Activated CD4-positive, CD25-positive, alpha-beta regulatory T cell treated with anti-CD3 and anti-CD28 coated beads, Interleukin-2, amount 50 U/mL, for 24 hours (primary cell): ENCODE results near the gene LSM10.

Experiments
- ATAC-seq, 2 donors: fragments of 150-1000 bp; cut with Tn5 transposase; one replicate each; pipeline ENCODE4 v1.10.0; 2021; ENCODE audit warnings: mild to moderate bottlenecking in 1 of 2, moderate library complexity in 1 of 2

The LSM10 gene

DNA sequence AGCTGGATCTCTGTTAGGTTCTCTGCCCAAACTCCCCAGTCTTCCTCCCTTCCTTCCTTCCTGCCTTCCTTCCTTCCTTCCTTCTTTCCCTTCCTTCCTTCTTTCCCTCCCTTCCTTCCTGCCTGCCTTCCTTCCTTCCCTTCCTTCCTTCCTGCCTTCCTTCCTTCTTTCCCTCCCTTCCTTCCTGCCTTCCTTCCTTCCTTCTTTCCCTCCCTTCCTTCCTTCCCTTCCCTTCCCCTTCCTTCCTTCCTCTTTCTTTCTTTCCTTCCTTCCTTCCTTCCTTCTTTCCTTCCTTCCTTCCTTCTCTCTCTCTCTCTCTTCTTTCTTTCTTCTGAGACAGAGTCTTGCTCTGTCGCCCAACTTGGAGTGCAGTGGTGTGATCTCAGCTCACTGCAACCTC lies 8.7 kb upstream of the LSM10 start:
- no peak for ATAC-seq

DNA sequence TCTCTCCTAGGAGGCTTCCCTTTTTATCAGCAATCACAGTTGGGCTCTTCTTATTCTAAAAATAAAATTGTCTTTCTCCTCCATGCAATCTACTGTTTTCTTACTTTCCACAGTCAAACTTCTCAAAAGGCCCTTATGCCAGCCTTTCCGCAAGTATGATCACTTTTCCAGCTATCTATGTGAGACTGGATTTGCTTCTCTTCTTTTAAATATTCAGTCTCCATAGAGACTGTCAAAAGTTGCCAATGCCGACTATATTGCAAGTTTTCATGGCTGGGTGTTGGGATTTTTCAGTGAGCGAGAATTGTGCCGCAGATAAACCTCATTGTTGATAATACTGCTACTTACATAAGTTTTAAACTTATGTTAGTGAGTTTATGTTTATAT lies 4.8 kb upstream of the LSM10 start:
- no peak for ATAC-seq

DNA sequence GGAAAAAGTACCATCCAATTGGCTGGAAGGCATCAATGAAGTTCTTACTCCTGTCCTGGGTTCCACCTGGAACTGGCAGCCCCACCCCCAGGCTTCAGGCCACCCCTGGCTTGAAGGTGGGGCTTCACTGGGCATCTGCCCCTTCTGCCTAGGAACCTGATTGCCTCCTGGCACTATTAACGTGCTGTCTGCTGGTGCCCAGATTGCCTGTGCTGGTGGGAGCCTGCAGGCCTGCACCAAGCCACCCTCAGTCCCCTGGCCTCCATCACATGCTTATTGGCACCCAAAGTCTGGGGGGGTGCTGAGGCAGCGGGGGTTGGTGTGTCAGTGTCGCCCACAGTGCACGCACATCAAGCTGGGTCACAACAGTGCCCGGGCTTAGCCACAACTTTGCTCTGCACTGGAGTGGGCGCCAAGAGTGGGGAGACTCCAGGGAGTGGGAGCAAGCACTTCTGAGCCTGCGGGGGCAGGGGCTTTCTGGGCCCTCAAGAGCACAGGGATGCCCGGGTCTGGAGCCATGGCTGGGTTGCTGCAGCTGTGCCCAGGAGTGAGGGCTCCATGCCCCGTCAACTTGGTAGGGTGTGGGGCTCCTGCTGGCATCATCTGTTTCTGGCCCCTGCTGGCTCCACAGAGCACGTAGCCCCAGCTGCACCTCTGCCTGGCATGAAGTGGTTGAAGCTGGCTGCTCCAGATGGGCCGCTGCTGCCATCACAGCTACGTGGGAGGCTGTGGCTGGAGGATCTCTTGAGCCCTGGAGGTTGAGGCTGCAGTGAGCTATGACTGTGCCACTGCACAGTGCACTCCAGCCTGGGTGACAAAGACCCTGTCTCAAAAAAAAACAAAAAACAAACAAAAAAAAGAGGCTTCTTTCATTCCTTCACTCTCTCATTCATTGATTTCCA lies 4.1 kb upstream of the LSM10 start:
- no peak for ATAC-seq

DNA sequence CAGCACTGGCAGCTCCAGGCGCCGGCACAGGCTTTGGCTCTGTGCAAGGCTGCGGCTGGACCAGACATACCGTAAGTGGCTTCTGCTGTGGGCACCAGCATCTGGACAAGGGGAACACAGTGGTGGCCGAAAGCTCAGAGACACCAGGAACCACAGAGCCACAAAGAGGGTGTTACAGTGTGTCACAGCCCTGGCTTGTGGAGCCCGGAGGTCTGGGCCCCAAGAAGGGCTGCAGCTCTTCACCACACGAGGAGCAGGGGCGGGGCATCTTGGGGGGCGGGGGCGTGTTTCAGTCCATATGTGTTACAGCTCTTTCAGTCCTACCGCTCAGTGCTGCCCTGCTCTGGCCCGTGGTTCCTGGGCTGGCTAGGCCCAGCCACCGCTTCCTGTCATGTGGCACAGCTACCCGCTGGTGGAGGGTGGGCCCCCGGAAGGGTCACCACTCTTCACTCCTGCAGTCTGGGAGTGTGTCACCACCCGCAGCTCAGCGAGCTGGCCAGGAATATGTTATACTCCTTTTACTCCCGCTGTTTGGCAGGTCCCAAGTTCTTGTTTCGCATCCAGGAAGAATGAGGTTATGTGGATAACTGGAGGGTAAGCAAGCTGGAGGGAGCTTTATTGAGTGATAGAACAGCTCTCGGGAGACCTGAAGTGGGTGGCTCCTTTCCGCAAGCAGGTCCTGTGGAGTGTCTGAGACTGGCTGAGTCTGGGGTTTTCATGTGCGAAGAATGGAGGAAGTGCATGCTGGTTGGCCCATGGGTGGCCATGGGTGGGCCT lies 3.3 kb upstream of the LSM10 start:
- peak; percentile 6 to 18 for ATAC-seq

DNA sequence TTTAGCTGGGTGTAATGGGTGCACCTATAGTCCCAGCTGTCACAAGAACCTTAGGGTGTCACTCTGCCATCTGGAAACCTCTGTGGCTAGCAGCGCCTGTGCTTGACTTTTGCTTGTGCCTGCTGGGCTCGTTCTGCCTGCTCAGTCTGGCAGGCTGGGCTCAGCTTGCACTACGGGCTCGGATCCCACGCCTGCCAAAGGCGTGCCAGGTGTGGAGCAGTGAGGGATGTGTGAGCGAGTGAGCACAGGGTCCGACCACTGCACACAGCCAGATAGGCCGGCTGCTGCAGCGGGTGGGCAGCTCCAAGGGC lies 2.8 kb upstream of the LSM10 start:
- no peak for ATAC-seq

DNA sequence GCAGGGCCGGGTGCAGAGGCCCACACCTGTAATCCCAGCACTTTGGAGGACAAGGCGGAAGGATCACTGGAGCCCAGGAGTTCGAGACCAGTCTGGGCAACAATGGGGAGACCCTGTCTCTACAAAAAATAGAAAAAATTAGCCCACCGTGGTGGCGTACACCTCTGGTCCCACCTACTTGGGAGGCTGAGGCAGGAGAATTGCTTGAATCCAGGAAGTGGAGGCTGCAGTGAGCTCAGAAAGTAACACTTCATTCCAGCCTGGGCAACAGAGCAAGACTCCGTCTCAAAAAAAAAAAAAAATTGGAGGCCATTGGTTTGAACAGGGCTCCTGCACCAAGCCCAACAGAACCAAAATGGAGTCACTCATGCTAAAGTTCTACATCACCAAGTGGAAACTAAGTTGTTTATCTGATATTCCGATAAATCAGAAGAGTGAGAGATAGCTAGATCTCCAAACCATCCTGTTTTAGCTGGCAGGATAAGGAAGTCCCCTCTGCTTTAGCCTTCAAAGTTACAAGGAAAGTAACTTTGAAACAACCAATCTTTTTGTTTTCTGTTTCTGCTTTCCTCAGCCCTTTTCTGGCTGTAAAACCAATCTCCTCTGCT lies 766 bp upstream of the LSM10 start:
- no peak for ATAC-seq

DNA sequence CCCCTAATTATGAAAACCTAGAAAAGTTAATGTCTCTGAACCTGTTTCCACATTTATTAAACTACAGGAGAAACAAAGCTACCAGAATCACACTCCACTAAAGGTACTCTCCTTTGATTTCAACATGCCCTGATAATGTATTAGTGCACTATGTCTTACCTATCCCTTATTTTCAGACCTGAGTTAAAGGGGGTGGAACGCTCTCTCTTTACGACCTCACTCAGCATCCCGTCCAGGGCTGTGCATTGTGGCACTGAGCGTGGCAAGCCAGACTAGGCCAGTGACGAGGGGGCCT lies 678 bp downstream of the LSM10 start:
- ATAC-seq = peak; percentile 53 to 59

DNA sequence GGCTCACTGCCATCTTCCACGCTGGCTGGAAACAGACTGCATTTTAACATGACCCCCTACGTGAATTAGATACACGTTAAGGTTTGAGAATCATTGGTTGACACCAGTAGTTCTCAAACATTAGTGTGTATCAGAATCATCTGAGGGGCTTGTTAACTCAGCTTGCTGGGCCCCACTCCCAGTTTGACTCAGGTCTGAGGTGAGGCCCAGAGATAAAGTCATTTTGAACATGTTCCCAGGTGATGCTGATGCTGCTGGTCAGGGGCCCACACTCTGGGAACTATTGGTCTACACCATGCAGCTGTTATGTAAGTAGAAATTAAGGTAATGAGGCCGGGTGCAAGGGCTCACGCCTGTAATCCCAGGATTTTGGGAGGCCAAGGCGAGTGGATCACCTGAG lies 1.3 kb downstream of the LSM10 start:
- peak in 1 of 2 donors; percentile 22 for ATAC-seq

DNA sequence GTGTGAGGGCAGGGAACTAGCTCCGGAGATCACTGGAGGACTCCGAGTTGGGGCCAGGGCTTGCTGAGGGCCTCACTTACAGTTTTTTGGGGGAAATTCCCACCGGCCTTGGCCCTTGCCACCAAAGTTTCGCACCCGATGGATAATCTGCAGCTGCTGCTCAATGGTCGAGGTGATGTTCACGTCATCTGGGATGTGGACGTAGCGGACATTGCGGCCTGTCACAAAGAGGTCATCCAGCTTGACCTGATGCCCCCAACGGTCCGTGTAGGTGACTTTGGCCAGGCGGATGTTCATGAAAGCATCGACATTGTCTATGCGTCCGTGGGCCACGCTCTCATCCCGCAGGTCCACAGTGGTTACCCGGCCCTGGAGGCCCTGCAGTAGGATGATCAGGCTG lies 4.0 kb downstream of the LSM10 start:
- no peak for ATAC-seq

DNA sequence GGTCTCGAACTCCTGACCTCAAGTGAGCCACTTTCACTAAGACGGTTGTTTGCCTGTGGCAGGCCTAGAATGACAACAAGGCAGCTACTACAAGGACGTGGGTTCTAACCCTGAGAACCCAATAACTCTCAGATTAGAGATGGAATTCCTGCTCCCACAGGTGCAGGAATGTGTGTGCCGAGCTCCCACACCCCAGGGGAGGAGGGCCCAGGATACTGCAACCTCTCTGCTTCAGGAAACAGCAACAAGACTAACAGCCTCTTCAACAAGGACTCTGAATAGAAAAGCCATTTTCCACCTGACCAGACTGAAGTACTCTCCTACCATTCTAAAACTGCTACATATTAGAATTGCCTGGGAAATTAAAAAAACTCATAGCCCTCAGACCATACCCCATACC lies 4.9 kb downstream of the LSM10 start:
- ATAC-seq = no peak

DNA sequence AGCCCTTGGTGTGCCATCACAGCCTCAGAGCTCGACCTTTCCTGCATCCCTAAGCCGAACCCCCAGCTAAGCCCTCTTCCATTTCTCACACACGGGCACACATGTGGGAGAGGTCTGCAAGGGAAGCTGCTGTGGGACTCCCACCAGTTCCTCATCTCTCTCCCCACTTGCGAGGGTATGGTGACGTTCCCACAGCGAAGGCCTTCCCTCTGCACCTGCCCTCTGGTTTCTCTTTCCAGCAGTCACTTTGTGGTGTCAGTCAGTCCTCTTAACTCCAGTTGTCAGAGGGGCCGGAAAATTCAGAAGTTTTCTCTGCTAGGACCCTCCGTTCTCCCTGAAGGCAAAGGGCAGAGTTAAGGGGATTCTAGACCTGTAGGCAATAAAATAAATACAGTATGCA lies 6.4 kb downstream of the LSM10 start:
- ATAC-seq = no peak

DNA sequence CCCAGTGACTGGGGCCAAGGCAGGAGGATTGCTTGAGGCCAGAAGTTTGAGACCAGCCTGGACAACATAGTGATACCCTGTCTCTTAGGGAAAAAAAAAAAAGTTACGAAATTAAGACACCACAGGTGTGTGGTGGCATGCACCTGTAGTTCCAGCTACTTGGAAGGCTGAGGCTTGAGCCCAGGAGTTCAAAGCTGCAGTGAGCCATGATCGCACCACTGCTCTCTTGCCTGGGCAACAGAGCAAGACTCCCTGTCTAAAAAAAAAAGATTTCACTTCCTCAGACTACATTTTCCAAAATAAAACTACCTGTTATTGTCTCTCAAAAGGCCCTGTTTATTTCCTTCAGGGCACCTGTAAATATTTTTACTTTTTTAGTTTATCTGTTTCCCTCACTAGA lies 7.3 kb downstream of the LSM10 start:
- no peak for ATAC-seq

DNA sequence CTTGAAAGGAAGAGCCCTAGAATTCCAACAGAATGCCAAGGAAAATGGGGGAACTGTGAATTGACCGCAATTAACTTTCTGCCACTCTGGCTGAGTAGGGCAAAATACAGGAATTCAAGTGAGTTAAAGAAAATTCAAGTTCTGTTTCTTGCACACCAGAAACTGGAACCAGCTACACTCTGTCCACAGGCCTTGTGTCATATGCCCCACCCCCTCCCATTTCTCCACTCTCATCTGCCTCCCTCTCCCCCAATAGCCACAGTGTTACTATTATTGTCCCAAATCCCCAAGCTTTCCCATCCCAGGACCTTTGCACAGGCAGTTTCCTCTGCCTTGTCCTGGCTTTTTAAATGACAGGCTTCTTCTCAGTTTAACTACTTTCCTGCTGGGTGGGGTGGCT lies 7.7 kb downstream of the LSM10 start:
- no peak for ATAC-seq

DNA sequence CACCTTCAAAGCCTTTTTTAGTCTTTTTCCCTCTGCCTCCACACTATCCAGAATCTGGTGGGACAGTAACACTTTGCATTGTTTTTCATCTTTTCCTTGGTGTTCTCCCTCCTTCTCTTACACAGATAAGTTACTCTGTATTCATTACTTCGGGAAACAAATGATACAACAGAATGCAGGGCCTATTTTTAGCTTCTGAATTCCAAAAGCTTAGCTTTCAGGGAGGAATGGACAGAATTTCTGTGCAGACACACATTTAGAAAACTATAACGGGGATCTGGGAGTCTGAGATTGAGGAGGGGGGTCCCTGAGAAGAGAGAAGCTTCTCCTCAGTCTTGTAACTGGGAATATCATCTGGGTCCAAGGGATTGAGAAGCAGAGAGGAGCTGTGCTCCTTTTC lies 8.4 kb downstream of the LSM10 start:
- no peak for ATAC-seq

DNA sequence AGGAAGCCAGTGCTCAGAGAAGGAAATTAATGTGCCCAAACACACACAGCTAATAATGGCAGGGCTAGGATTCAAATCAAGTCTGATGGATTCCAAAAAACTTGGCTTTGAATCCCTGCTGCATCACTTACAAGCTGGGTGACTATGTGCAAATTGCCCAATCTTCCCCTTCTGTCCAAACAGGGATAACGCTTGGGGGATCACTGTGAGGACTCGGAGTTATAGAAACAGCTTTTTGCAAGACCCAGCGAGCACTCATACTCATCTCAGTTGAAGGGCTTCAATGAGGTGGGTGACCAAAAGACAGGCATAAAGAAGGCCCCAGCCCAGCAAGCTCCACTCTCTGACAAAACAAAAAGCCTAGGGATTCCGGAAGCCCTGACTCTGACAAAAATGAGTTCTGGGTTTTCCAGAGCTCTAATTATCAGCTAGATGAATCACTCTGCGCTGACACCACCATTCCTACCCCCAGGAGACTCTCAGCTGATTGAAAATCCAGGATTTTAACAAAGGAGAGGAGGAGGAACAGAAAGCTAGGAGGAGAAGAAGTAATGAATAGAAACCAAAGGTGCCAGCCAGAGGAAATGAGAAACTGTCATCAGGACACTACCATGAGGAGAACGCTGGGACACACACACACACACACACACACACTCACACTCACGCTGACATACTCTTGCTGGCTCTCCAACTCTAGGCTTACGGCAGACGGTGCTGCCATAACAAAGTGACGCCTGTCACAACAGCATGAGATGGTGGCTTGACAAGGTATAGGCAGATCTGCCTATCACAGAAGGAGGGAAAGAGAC lies 10.4 kb downstream of the LSM10 start:
- ATAC-seq = no peak

DNA sequence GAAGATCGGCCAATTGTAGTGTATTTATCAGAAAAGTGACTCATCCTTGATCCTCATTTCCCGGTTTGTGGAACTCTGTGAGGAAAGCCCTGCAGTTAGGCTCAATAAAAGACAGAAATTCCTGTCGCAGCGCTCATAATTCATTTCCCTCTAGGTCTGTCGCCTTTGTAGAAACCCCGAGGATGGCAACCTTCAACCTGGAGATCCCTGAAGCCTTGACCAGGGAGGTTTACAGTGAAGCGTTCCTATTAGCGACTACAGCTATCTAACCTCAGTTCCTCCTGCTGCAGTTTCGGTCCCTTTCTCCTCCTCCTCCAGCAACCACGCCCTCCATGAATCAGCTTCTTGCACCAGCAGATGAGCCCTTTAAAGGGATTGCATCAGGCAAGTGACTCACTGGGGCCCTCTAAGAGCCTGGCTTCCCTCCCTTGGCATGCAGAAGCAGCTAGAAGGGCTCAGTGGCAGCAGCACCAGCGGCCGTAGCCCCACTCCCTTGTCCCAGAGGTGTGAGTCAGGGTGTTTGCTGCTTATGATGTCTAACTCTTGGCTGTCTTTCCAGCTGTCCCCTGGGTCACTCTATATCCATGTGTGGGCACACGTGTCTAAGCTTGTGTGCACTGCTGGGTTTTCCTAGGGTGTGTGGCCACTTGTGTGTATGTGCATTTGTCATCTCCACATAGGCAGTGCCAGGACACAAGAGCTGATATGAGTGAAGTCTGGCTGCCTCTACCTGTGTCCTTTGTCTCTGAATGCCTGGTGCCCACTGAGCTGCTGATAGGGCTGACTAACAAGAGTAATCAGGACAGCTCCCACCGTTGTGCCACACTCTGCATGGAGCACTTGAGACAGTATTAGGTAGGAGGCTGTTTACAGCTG lies 11.2 kb downstream of the LSM10 start:
- peak; percentile 75 to 80 for ATAC-seq

DNA sequence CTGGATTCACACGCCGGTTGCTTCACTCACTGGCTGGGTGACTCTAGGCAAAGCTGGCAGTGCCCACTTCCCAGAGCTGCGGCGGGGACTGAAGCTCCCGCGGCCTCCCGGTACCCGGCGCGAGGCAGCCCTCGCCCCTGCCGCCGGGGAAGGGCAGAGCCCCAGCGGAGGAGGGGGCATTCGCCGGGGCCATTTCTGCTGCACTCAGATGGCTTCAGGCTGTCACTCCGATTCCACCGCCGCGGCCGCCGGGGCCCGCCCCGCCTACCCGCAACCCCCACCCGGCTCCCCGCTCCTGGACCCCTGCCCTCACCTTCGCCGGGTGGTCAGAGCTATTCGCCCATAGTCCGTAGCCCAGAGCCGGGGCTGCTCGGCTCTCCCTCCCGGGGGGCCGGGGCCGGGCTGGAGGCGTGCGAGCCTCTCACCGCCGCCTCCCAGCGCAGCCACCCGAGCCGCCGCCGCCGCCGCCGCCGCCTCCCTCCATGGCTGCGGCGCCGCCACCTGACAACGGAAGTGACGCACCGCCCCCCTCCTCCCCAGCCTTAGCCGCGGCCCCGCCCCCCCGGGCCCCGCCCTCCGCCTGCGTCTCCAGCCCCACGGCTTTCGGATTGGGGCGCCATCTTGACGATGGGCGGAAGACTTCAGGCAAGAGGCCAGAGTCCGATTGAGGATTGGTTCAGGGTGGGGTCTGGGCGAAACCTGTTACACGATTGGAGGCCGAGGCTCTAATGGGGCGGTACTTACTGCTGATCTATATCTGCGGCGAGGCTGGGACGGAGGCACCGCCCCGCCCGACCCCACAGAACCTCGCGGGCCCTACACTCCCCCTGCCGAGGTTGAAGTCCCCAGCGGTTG lies 12.1 kb downstream of the LSM10 start, which contains the start of gene STK40:
TSS of gene STK40 (minus strand) at position 515 of the 855 bp plus-strand sequence. CDS start 24,592 bp downstream, outside the sequence.
- ATAC-seq = peak; percentile 91 to 92

DNA sequence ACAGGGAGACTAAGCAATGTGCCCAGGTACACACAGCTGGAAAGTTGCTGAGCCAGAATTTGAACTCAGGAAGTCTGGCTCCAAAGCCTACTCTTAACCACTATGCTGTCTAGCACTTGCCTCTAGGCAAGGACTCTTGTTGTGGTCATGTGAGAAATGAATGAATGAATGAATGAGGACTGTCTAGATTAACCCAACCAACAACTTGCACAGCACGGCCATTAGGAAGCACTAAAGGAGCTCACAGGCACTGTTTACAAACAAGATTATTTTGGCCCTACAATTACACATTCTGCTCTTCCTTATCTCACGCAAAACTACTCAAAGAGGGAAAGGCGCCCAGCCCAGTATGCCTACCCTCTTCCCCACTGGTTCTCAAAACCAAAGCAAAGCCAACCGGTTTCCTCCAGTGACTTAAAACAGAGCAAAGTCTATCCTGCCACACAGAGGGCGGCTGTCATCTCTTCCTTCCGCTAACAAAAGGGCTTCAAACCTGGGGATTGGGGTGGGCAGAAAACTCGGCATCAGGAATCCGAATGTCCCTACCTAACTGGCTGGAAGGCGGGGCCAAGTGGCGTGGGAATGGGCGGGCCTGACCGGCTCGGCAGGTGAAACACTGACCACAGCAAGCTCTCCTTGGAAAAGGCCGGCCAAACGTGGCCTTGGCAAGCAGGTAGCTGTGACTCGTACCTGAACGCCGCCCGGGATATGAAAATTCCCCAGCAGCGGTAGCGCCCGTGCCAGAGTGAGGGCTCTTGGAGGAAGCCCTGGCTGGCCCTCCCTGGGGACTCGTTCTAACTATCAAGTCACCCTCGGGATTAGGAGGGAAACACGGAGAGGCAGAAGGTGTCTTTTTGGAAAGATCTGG lies 12.9 kb downstream of the LSM10 start:
- ATAC-seq = no peak

DNA sequence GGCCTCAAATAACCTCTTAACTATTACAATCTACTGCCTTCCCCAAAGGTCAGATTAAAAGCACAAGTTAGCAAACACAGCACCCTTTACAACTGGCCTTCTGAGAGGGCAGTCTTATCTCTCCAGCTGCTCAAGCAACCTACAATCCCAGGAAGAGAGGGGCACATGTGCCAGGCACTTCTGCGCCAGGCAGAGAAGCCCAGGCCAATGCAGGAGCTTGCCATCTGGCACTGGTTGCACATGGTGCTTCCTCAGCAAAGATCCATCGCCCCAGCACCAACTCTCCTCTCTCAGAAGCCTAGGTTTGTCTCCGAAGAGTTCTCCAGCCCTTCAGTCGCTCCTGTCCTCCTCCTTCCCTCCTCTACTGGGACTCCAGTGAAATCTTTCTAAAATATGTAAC lies 14.5 kb downstream of the LSM10 start:
- no peak for ATAC-seq

DNA sequence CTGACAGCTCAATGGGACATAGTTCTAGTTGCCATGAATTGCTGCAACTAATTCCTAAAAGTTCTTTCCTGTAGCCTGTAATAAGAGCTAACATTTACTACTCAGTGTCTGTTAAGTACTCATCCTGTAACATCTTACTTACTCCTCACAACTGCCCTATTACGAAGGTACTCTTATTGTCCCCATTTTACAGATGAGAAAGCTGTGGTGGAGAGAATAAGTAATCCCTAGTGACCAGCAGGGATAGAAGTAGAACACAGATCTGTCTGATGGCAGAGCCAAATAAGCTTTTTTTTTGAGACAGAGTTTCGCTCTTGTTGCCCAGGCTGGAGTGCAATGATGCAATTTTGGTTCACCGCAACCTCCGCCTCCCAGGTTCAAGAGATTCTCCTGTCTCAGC lies 15.0 kb downstream of the LSM10 start:
- no peak for ATAC-seq
